Measurements from ENCODE around the gene GPR42. TPM values are rescaled to one million over a fixed set of nuclear protein-coding genes. Genes with fewer than 3 reads are reported as not detected.

Gene GPR42, protein sequence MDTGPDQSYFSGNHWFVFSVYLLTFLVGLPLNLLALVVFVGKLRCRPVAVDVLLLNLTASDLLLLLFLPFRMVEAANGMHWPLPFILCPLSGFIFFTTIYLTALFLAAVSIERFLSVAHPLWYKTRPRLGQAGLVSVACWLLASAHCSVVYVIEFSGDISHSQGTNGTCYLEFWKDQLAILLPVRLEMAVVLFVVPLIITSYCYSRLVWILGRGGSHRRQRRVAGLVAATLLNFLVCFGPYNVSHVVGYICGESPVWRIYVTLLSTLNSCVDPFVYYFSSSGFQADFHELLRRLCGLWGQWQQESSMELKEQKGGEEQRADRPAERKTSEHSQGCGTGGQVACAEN
- total RNA-seq (2021) = not detected in 3 replicates
- Bru-seq, nascent RNA = not detected
- long read RNA-seq, experiment 1 = 0 reads
- long read RNA-seq, experiment 2 = 0 reads
- long read RNA-seq, experiment 3 = 0 reads

DNA sequence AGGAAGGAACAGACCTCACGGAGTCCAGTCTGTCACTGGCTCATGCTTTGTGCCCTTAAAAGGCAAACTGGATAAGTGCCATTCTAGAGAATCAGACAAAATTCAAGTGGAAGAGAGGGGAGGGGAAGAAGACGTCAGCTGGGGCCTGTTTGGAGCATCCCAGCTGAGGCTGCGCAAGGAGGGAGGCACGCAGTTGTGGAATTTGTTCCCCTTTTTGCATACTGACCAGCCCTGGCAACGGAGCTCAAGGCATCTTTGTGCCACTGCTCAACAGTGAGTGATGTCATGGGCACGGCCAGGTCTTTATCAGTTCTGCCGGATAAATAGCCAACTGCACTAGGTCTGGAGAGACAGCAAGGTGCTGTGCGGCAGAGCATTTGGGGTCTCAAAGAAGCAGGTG lies at the start of gene GPR42:
GPR42 (plus strand) TSS at position 347 of the 400 bp plus-strand sequence. CDS start 292 bp downstream, outside the sequence.
- H3K36me3 Mint-ChIP-seq = no peaks in the 10 kb centered on the region
- ChIA-PET CTCF (no interaction called here), POLR2A (no interaction called here)
- H3K27ac Mint-ChIP-seq = no peak within 1 kb of the TSS
- H3K4me1 Mint-ChIP-seq = peaks cover under 1% of the 10 kb centered on the region; the same call in 1 of the 2 replicates
- DNase-seq (ENCODE audit: low spot score) (no peak), ATAC-seq (no peak)
- TF ChIP-seq JUN (CRISPR knock-in tag; IDR thresholded peaks at IDR 0.05) (no peak), PRRX2 (CRISPR knock-in tag; IDR thresholded peaks at IDR 0.05) (no peak), NFATC4 (CRISPR knock-in tag; IDR thresholded peaks at IDR 0.05) (no peak), HMGA2 (CRISPR knock-in tag; IDR thresholded peaks at IDR 0.05) (no peak), OVOL2 (CRISPR knock-in tag; IDR thresholded peaks at IDR 0.05; ENCODE audit: borderline replicate concordance) (no peak), EMX1 (CRISPR knock-in tag; IDR thresholded peaks at IDR 0.05) (no peak), TEAD1 (CRISPR knock-in tag; IDR thresholded peaks at IDR 0.05) (no peak), TEAD4 (CRISPR knock-in tag; IDR thresholded peaks at IDR 0.05) (no peak)
- TF ChIP-seq, protein P1, sequence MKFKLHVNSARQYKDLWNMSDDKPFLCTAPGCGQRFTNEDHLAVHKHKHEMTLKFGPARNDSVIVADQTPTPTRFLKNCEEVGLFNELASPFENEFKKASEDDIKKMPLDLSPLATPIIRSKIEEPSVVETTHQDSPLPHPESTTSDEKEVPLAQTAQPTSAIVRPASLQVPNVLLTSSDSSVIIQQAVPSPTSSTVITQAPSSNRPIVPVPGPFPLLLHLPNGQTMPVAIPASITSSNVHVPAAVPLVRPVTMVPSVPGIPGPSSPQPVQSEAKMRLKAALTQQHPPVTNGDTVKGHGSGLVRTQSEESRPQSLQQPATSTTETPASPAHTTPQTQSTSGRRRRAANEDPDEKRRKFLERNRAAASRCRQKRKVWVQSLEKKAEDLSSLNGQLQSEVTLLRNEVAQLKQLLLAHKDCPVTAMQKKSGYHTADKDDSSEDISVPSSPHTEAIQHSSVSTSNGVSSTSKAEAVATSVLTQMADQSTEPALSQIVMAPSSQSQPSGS (CRISPR knock-in tag; IDR thresholded peaks at IDR 0.05; ENCODE audit: borderline replicate concordance, low read depth) = no peak
- TF ChIP-seq, protein P2, sequence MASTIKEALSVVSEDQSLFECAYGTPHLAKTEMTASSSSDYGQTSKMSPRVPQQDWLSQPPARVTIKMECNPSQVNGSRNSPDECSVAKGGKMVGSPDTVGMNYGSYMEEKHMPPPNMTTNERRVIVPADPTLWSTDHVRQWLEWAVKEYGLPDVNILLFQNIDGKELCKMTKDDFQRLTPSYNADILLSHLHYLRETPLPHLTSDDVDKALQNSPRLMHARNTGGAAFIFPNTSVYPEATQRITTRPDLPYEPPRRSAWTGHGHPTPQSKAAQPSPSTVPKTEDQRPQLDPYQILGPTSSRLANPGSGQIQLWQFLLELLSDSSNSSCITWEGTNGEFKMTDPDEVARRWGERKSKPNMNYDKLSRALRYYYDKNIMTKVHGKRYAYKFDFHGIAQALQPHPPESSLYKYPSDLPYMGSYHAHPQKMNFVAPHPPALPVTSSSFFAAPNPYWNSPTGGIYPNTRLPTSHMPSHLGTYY (CRISPR knock-in tag; IDR thresholded peaks at IDR 0.05) = no peak
- H3K27me3 Mint-ChIP-seq (ENCODE audit: low read depth) = peaks cover 7% of the 10 kb centered on the region
- no peak within 1 kb of the TSS for H3K4me3 Mint-ChIP-seq
- H3K9me3 Mint-ChIP-seq = peaks cover 19% of the 10 kb centered on the region

DNA sequence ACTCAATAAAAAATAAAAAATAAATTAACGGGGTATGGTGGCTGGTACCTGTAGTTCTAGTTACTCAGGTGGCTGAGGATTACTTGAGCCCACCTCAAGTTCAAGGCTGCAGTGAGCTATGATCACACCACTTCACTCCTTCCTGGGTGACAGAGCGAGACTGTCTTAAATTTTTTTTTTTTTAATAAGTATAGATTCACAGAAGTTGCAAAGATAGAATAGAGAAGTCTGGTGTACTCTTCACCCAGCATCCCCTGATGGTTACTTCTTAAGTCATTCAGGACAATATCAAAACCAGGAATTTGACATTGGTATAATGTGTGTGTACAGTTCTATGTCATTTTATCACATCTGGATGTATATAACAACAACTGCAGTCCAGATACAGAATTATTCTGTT lies 49.6 kb upstream of the GPR42 start:
- no peak for DNase-seq (ENCODE audit: low spot score)
- ATAC-seq = no peak
- POLR2A ChIA-PET = no interaction called here
- H3K4me1 Mint-ChIP-seq = no peaks in the 10 kb centered on the region
- 0 out of 2 replicates have a peak, but pooled peaks cover 2% of the 10 kb centered on the region for H3K36me3 Mint-ChIP-seq
- CTCF ChIA-PET = no interaction called here
- peaks cover 8% of the 10 kb centered on the region for H3K27me3 Mint-ChIP-seq (ENCODE audit: low read depth)
- TF ChIP-seq ETV6 (CRISPR knock-in tag; IDR thresholded peaks at IDR 0.05) (no peak), KAT7 (CRISPR knock-in tag; IDR thresholded peaks at IDR 0.05; ENCODE audit: borderline replicate concordance) (no peak), NFE2L1 (CRISPR knock-in tag; IDR thresholded peaks at IDR 0.05) (no peak), ZNF138 (CRISPR knock-in tag; conservative IDR thresholded peaks at IDR 0.05) (no peak), ZNF671 (CRISPR knock-in tag; IDR thresholded peaks at IDR 0.05) (no peak), NR1H2 (CRISPR knock-in tag; IDR thresholded peaks at IDR 0.05) (no peak), PRRX2 (CRISPR knock-in tag; IDR thresholded peaks at IDR 0.05) (no peak)
- TF ChIP-seq, protein P3, sequence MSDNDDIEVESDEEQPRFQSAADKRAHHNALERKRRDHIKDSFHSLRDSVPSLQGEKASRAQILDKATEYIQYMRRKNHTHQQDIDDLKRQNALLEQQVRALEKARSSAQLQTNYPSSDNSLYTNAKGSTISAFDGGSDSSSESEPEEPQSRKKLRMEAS (CRISPR knock-in tag; IDR thresholded peaks at IDR 0.05) = no peak
- TF ChIP-seq, protein P4, sequence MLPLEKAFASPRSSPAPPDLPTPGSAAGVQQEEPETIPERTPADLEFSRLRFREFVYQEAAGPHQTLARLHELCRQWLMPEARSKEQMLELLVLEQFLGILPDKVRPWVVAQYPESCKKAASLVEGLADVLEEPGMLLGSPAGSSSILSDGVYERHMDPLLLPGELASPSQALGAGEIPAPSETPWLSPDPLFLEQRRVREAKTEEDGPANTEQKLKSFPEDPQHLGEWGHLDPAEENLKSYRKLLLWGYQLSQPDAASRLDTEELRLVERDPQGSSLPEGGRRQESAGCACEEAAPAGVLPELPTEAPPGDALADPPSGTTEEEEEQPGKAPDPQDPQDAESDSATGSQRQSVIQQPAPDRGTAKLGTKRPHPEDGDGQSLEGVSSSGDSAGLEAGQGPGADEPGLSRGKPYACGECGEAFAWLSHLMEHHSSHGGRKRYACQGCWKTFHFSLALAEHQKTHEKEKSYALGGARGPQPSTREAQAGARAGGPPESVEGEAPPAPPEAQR (CRISPR knock-in tag; IDR thresholded peaks at IDR 0.05) = no peak
- TF ChIP-seq, protein P5, sequence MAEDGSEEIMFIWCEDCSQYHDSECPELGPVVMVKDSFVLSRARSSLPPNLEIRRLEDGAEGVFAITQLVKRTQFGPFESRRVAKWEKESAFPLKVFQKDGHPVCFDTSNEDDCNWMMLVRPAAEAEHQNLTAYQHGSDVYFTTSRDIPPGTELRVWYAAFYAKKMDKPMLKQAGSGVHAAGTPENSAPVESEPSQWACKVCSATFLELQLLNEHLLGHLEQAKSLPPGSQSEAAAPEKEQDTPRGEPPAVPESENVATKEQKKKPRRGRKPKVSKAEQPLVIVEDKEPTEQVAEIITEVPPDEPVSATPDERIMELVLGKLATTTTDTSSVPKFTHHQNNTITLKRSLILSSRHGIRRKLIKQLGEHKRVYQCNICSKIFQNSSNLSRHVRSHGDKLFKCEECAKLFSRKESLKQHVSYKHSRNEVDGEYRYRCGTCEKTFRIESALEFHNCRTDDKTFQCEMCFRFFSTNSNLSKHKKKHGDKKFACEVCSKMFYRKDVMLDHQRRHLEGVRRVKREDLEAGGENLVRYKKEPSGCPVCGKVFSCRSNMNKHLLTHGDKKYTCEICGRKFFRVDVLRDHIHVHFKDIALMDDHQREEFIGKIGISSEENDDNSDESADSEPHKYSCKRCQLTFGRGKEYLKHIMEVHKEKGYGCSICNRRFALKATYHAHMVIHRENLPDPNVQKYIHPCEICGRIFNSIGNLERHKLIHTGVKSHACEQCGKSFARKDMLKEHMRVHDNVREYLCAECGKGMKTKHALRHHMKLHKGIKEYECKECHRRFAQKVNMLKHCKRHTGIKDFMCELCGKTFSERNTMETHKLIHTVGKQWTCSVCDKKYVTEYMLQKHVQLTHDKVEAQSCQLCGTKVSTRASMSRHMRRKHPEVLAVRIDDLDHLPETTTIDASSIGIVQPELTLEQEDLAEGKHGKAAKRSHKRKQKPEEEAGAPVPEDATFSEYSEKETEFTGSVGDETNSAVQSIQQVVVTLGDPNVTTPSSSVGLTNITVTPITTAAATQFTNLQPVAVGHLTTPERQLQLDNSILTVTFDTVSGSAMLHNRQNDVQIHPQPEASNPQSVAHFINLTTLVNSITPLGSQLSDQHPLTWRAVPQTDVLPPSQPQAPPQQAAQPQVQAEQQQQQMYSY (CRISPR knock-in tag; IDR thresholded peaks at IDR 0.05) = no peak
- no peak overlapping the region for H3K27ac Mint-ChIP-seq
- H3K4me3 Mint-ChIP-seq = no peak overlapping the region
- H3K9me3 Mint-ChIP-seq = peaks cover 13% of the 10 kb centered on the region

All from WTC11 (cell line).